ENCODE measurements around the gene HOXA9.

HOXA9 gene

GRCh38 chr7:27176524-27176845, 11.1 kb upstream of the HOXA9 start:
- DNase-seq (ENCODE audit: low spot score): no peak

DNA sequence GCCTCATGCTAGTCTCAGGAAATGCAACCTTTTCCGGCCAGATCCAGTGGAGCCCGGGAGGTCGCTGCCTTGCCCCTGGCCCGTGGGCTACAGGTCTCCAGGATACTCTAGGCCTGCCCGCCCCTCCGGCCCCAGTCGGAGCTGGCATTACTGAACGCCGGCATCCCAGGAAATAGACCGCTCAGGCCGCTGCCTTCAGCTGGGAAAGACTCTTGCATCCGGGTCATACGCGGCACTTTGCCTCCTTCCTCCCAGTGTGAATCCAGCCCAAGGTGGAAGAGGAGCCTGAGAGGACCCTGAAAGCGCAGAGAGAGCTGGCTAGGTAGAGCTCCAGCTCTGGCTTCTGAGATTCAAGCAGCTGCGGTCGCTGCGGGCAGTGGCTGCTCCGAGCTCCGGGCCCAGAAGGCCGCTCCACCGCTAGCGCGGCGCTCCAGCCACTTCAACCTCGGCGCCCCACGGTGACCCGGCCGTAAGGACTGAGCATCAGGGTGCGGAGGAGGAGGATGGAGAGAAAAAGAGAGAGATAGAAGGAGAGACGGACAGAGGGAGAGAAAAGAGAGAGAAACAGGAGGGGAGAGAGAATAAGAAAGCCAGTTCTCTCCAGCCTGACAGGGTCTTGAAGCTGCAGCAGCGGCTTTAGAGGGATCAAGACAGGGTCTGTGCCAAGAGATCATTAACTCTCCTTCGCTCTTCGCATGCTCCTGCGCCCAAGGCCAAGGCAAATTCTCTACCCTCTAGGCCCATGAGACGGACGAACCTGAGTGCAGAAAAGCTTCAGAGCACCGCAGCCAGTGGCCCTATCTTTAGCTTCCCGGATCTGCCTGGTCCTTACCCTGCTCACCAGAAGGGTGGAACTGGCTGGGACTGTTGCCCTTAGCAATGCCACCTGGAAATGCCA, 10.5 kb upstream of the HOXA9 start:
- DNase-seq (ENCODE audit: low spot score): no peak

- peak; percentile 78 for DNase-seq (ENCODE audit: low spot score)
Observed at GRCh38 chr7:27174874-27175625, 9.7 kb upstream of the HOXA9 start.

GRCh38 chr7:27173956-27174873, 8.9 kb upstream of the HOXA9 start, which contains the start of gene HOXA10:
HOXA10 (minus strand) TSS chr7:27174320; CDS start chr7:27174306, 14 bp downstream.
- no peak for DNase-seq (ENCODE audit: low spot score)

DNA sequence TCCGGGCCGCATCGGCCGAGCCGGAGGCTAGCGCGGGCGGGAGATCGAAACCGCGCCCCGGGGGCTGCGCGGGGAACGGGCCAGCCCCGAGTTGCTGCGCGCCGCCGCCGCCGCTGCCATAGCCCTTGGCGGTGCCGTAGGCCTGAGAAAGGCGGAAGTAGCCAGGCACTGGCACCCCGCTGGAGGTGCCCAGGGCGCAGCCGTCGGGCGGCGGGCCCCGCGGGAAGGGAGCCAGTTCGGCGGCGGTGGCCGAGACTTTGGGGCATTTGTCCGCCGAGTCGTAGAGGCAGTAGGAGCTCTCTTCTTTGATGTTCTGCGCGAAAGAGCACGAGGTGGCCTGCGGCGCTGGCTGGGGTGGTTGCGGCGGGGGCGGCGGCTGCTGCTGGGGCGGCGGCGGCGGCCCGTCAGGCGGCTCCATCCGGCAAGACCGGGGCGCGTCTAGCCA, 8.2 kb upstream of the HOXA9 start:
- DNase-seq (ENCODE audit: low spot score): no peak

- no peak for DNase-seq (ENCODE audit: low spot score)
Observed at GRCh38 chr7:27172823-27173510, 7.6 kb upstream of the HOXA9 start.

DNA sequence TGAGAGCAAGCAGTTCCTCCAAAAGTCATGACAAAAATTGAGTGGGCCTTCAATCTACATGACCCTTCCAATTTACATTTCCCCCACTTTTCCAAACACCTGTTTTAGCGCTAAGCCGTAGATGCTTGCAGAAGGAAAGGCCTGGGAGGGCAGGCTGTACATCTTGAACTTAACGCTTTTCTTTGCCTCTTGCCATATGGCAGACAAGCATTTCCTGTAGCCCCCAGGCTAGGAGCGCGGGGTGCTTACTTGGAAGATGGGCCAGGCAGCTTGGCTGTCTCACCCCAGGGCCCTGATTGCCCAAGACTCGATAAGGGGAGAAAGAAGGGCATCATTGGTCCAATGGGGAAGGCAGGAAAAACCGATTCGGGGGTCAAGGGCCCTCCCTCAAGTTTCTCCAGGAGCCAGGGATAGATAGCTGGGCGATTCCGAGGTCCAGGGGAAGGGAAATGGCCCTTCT, 7.0 kb upstream of the HOXA9 start:
- no peak for DNase-seq (ENCODE audit: low spot score)

DNA sequence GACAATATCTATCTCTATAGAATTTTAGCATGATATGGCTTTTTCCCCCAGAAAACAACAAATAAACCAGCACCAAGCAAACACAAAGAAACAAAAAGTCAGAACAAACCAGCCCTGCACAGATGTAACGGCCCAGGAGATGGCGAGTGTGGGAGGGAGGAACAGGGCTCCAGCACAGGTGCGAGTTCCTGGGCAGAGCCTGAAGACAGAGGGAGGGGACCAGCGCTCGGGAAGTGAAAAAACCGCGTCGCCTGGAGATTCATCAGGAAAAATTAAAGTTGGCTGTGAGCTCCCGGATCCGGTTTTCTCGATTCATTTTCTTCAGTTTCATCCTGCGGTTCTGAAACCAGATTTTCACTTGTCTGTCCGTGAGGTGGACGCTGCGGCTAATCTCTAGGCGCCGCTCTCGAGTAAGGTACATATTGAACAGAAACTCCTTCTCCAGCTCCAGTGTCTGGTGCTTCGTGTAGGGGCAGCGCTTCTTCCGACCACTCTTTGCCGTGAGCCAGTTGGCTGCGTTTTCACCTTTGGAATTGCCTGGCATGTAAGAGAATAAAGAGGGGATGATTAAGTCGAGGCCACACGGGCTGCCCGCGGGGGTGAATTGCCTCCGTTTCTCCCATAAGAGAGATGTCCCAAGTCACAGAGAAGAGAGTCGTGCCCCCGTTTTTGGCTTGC, 6.4 kb upstream of the HOXA9 start:
- DNase-seq (ENCODE audit: low spot score): no peak

DNA sequence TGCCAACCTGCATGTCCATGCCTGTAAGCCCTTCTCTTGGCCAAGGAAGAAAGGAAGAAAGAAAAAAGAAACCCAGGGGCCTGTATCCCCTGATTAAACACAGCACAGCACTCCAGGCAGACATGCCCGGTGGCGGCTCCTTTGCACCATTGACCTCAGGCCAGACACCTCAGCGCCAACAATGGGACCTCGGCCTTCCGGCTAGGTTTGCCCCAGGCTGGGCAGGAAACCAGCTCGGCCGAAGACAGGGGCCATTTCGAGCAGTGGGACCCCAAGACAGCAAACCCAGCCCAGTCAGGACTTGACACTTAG, 5.9 kb upstream of the HOXA9 start:
- DNase-seq (ENCODE audit: low spot score): no peak

DNA sequence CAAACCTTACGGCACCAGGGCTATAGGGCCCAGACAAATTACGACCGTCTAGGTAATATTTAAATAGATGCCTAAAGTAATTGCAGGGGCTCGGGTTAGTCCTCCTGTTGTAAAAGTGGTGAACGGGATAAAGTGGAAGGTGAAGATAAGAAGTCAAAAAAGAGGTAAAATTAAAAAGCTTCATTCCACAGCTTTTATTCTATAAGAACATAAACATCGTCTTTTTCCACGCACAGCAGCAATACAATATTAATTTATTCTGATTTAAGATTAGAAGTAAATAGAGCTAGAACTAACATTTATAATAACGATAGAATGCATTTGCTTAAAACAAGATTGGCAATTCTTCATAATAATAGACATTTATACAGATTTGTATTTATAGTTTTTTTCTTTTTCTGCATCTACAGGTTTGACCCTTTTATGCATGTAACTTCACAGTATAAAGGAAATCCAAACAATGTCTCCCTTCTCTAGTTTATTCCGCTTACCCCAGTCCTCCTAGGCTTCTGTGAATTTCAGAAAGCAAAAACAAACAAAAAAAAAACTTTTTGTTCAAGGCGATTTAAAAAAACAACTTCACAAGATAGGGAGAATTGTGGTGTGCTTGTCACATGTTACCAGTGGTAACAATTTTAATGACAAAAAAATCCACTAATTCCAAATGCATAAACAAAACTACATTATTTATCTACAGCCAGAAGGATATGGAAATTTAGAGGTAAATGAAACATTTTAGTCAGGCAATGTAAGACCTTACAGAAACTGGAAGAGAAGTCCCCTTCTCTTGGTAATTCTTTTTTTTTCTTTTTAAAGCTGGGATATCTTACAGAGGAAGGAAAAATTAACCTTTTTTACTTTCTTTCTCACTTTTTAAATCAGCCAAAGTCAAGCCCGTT, 5.3 kb upstream of the HOXA9 start:
- DNase-seq (ENCODE audit: low spot score): no peak

- no peak for DNase-seq (ENCODE audit: low spot score)
Observed at GRCh38 chr7:27169658-27170425, 4.5 kb upstream of the HOXA9 start.

DNA sequence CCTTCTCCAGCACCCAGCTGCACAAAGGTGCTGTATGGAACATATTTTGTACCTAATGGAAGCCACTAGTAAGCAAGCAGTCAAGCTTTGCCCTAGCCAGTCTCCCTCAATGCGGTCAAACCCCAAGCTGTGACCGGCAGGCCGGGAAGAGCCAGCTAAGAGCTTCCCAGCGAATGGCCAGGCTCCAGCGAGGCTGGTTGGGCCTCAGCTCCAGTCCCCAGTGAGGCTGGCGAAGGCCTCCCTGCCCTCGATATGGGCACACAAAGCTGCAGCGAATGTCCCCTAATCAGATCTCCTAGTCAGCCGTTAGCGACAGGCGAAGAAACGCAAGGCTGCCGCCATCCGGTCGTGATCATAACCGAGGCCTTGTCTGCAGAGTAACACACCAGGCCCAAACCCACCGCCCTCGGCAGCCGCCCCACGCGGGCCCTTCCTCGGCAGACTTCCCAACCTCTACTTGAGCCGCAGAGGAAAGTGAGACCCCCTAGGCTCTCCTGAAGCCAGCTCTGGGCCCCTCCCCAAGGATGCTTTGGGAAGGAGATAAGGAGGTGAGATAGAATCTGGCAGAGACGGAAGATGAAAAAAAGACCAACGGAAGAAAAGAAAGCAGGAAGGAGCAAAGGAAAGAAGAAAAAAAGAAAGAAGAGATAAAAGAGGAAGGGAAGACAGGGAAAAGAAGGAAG, 3.1 kb upstream of the HOXA9 start:
- no peak for DNase-seq (ENCODE audit: low spot score)

- DNase-seq (ENCODE audit: low spot score): no peak
Observed at GRCh38 chr7:27167916-27168264, 2.6 kb upstream of the HOXA9 start.

DNA sequence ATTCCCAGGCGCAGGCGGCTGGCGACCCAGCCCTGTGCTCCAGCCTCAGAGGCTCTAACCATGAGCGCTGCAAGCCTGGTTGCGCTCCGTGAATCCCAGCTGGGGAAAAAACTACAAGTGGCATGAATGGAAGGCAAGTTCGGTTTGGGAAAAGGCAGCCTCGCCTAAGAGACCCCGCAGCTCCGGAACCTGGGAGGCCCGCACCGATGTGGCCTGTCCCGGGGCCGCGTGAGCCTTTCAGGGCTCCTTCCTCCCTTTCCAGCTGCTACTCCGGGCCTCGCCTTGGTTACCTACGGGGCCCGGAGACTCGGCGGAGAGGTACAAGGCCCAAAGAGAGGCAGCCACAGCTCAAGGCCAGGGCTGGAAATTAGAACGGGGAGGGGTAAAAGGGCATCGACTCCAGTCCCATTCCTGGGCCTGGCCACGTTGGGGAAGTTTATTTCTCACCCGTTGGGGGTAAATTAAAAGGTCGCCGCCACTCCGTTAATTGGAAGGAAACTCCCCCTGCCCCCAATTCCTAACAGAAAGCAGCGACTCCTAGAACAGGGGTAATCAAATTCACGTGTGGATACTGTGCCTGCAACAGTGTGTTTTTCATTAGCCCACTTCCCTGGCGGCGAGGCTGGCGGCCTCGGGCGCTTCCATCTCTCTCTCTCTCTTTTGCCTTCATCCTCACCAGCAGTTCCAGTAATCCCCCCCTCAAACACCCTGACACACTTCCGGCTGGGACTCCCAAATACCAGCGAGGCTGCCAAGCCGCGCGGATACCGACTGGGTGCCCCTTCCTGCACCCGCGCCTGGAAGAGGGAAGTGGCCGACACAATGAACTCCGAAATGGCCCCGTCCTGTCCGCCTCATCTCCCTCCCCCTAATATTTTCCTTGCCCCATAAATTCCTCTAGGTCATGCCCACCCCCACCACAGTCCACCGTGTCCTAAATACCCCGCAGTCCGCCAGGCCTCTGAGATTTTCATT, 1.5 kb upstream of the HOXA9 start:
- no peak for DNase-seq (ENCODE audit: low spot score)

- DNase-seq (ENCODE audit: low spot score): no peak
Observed at GRCh38 chr7:27165996-27166530, 726 bp upstream of the HOXA9 start.

DNA sequence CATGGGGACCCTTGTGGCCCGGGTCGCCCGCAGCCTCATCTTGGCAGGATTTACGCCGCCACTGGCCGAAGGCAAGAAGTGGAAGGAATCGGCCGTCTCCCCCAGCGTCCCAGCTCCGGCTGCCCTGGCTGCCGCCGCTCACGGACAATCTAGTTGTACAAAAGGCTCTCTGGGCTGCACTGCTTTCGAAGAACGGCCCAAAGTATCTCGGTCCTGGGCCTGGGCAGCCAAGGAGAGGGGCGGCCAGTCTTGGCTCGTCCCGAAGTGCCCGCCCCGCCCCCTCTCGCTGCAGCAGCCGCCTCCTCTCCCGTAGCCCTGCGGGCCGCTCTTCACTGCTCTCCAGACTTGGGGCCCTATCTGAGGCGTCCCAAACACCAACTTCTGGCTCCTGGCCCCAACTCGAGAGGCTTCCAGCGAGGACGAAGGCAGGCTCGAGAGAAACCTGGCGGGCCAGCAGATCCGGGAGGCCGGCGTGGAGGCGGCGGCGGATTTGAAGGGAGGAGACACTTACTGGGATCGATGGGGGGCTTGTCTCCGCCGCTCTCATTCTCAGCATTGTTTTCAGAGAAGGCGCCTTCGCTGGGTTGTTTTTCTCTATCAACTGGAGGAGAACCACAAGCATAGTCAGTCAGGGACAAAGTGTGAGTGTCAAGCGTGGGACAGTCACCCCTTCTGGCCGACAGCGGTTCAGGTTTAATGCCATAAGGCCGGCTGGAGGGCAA, 809 bp downstream of the HOXA9 start:
- DNase-seq (ENCODE audit: low spot score): no peak

GRCh38 chr7:27164045-27164366, 1.3 kb downstream of the HOXA9 start:
- DNase-seq (ENCODE audit: low spot score): no peak
